OCI-LY3 (cell line): Measurements from ENCODE around the gene ERG.

Source experiments
- CTCF ChIP-seq: fragments of 200-600, 300-600 bp; sonication (generic); IDR thresholded peaks from 2 replicates; pipeline ENCODE4 v1.5.1; 2014; ENCODE audit warnings: antibody characterized with exemption, low read length, low read depth
- EZH2phosphoT487 ChIP-seq: fragments of 200-600 bp; shearing (Covaris generic); IDR thresholded peaks from 2 replicates; pipeline ENCODE4 v1.6.1; 2018; ENCODE audit warnings: antibody characterized with exemption, mixed run types, low read depth

- TF ChIP-seq CTCF: no peak
- no peak for TF ChIP-seq EZH2phosphoT487
Observed at GRCh38 chr21:38474796-38475195, 23.5 kb downstream of the ERG start.
